Measurements from ENCODE around the gene PRUNE2.

- TF ChIP-seq POLR2AphosphoS5 (IDR thresholded peaks at IDR 0.05; ENCODE audit: low read depth, low read length) (no peak), TAF1 (IDR thresholded peaks at IDR 0.05; ENCODE audit: borderline replicate concordance, insufficient read depth, low read length) (no peak)
These were observed 1.1 kb downstream of the PRUNE2 start for GRCh38 chr9:76904661-76905457.
